HCT116 (cell line): ENCODE results near the gene MED16.

Experiments used
- ATF3 ChIP-seq: IDR thresholded peaks from 2 replicates; pipeline ENCODE4 v1.6.1; 2012
- CTCF ChIP-seq, 3 experiments: fragments of 200-600 bp in 1 of 3; sonication (generic) in 1 of 3; IDR thresholded peaks in 2 of 3; conservative IDR thresholded peaks in 1 of 3; 2 replicates each; pipeline ENCODE4 v1.5.1; 2012 to 2017; ENCODE audit warnings: low read depth in 2 of 3, low read length in 2 of 3, antibody characterized with exemption in 1 of 3, borderline replicate concordance in 1 of 3, control low read depth in 1 of 3, mild to moderate bottlenecking in 1 of 3, mixed read lengths in 1 of 3, mixed run types in 1 of 3, moderate library complexity in 1 of 3; ENCODE audit not compliant: insufficient read depth in 1 of 3
- MAX ChIP-seq: IDR thresholded peaks from 2 replicates; pipeline ENCODE4 v1.6.1; 2012
- ZBTB33 ChIP-seq: IDR thresholded peaks from 2 replicates; pipeline ENCODE4 v1.6.1; 2011; ENCODE audit warnings: mild to moderate bottlenecking, low read length, moderate library complexity; ENCODE audit not compliant: insufficient replicate concordance; ENCODE audit errors: extremely low read depth

- no peak for TF ChIP-seq CTCF (IDR thresholded peaks at IDR 0.05 in 2 of 3, conservative IDR thresholded peaks at IDR 0.05 in 1 of 3; ENCODE audit: borderline replicate concordance in 1 of 3, insufficient read depth in 1 of 3, low read depth in 2 of 3, low read length in 2 of 3)
- TF ChIP-seq MAX = no peak
- no peak for TF ChIP-seq ATF3
- TF ChIP-seq ZBTB33 = no peak
Observed at GRCh38 chr19:829129-829758, 63.7 kb downstream of the MED16 start.
